ENCODE measurements around the gene PRDX6.
"Not testable (repeated sequence)": the region's sequence is repeated elsewhere in the genome, so short reads cannot be mapped to it uniquely, and the experiment has no call there.

PRDX6 gene

GRCh38 chr1:173496757-173497320, 19.7 kb downstream of the PRDX6 start:
- no peak for DNase-seq (ENCODE audit: low read depth)

- DNase-seq (ENCODE audit: low read depth): no peak
Observed at GRCh38 chr1:173499729-173500128, 22.6 kb downstream of the PRDX6 start.

- no peak for DNase-seq (ENCODE audit: low read depth)
Observed at GRCh38 chr1:173502104-173502503, 25.0 kb downstream of the PRDX6 start.

GRCh38 chr1:173503391-173503790, 26.3 kb downstream of the PRDX6 start:
- no peak for DNase-seq (ENCODE audit: low read depth)

GRCh38 chr1:173504268-173504667, 27.1 kb downstream of the PRDX6 start:
- no peak for DNase-seq (ENCODE audit: low read depth)

- DNase-seq (ENCODE audit: low read depth): no peak
Observed at GRCh38 chr1:173505391-173505790, 28.3 kb downstream of the PRDX6 start.

GRCh38 chr1:173506437-173506836, 29.3 kb downstream of the PRDX6 start:
- no peak for DNase-seq (ENCODE audit: low read depth)

- no peak for DNase-seq (ENCODE audit: low read depth)
Observed at GRCh38 chr1:173507205-173507846, 30.2 kb downstream of the PRDX6 start.

- no peak for DNase-seq (ENCODE audit: low read depth)
Observed at GRCh38 chr1:173507847-173508209, 30.7 kb downstream of the PRDX6 start.

- DNase-seq (ENCODE audit: low read depth): no peak
Observed at GRCh38 chr1:173508541-173508940, 31.4 kb downstream of the PRDX6 start.

- DNase-seq (ENCODE audit: low read depth): no peak
Observed at GRCh38 chr1:173509797-173510196, 32.7 kb downstream of the PRDX6 start.

- not testable (repeated sequence) for DNase-seq (ENCODE audit: low read depth)
Observed at GRCh38 chr1:173514503-173514902, 37.4 kb downstream of the PRDX6 start.

GRCh38 chr1:173520799-173521198, 43.7 kb downstream of the PRDX6 start:
- no peak for DNase-seq (ENCODE audit: low read depth)

GRCh38 chr1:173523329-173523728, 46.2 kb downstream of the PRDX6 start:
- no peak for DNase-seq (ENCODE audit: low read depth)

GRCh38 chr1:173525926-173526325, 48.8 kb downstream of the PRDX6 start:
- no peak for DNase-seq (ENCODE audit: low read depth)

GRCh38 chr1:173527151-173527826, 50.2 kb downstream of the PRDX6 start:
- no peak for DNase-seq (ENCODE audit: low read depth)

GRCh38 chr1:173529106-173529505, 52.0 kb downstream of the PRDX6 start:
- DNase-seq (ENCODE audit: low read depth): no peak

- no peak for DNase-seq (ENCODE audit: low read depth)
Observed at GRCh38 chr1:173530795-173531693, 53.9 kb downstream of the PRDX6 start.

GRCh38 chr1:173532237-173532636, 55.1 kb downstream of the PRDX6 start:
- no peak for DNase-seq (ENCODE audit: low read depth)

GRCh38 chr1:173536223-173536622, 59.1 kb downstream of the PRDX6 start:
- no peak for DNase-seq (ENCODE audit: low read depth)

Data from stimulated activated CD4-positive, alpha-beta T cell treated with anti-CD3 and anti-CD28 coated beads, Interleukin-2, amount 100 ng/mL, for 4 hours (primary cell).